ENCODE results near the gene PCDHGB5. TPM values are rescaled to one million over a fixed set of nuclear protein-coding genes. Genes with fewer than 3 reads are reported as not detected.
"Not testable (repeated sequence)": the region's sequence is repeated elsewhere in the genome, so short reads cannot be mapped to it uniquely, and the experiment has no call there.

PCDHGB5 gene
- total and polyA plus RNA-seq, 8 donors, result 7.6 to 10.1 (median 8.7) TPM

DNA sequence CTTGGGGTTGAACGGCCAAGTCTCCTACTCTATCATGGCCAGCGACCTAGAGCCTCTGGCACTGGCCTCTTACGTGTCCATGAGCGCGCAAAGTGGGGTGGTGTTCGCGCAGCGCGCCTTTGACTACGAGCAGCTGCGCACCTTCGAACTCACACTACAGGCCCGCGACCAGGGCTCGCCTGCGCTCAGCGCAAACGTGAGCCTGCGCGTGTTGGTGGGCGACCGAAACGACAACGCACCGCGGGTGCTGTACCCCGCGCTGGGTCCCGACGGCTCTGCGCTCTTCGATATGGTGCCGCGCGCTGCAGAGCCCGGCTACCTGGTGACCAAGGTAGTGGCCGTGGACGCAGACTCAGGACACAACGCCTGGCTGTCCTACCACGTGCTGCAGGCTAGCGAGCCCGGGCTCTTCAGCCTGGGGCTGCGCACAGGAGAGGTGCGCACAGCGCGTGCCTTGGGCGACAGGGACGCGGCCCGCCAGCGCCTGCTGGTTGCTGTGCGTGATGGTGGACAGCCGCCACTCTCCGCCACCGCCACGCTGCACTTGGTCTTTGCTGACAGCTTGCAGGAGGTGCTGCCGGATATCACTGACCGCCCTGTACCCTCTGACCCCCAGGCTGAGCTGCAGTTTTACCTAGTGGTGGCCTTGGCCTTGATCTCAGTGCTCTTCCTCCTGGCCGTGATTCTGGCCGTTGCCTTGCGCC, 2.0 kb downstream of the PCDHGB5 start:
- no peak for ATAC-seq
- TF ChIP-seq, protein P1, sequence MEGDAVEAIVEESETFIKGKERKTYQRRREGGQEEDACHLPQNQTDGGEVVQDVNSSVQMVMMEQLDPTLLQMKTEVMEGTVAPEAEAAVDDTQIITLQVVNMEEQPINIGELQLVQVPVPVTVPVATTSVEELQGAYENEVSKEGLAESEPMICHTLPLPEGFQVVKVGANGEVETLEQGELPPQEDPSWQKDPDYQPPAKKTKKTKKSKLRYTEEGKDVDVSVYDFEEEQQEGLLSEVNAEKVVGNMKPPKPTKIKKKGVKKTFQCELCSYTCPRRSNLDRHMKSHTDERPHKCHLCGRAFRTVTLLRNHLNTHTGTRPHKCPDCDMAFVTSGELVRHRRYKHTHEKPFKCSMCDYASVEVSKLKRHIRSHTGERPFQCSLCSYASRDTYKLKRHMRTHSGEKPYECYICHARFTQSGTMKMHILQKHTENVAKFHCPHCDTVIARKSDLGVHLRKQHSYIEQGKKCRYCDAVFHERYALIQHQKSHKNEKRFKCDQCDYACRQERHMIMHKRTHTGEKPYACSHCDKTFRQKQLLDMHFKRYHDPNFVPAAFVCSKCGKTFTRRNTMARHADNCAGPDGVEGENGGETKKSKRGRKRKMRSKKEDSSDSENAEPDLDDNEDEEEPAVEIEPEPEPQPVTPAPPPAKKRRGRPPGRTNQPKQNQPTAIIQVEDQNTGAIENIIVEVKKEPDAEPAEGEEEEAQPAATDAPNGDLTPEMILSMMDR (IDR thresholded peaks at IDR 0.05), result no peak
- Histone ChIP-seq H3K36me3 (peaks cover 0 to 7% of the 10 kb centered on the region in 2 donors), H3K9me3 (peaks cover 3 to 74% of the 10 kb centered on the region in 2 donors), H3K27ac (no peak overlapping the region), H3K27me3 (peaks cover 22 to 94% of the 10 kb centered on the region in 2 donors), H3K4me1 (no peaks in the 10 kb centered on the region), H3K4me3 (no peak overlapping the region)
- DNase-seq, result no peak
- intact Hi-C loops (cut with DNase I), result no loop called here

GRCh38 chr5:141402553-141403243, 5.0 kb downstream of the PCDHGB5 start, which contains the start of gene PCDHGA9:
PCDHGA9 (plus strand) TSS chr5:141402778; CDS start chr5:141402953, 175 bp downstream.
- TF ChIP-seq, protein P1 (IDR thresholded peaks at IDR 0.05), result peak in 1 of 2 donors; percentile 11
- intact Hi-C loops (cut with DNase I), result no loop called here
- peaks cover 3 to 76% of the 10 kb centered on the region in 2 donors for H3K9me3 ChIP-seq

DNA sequence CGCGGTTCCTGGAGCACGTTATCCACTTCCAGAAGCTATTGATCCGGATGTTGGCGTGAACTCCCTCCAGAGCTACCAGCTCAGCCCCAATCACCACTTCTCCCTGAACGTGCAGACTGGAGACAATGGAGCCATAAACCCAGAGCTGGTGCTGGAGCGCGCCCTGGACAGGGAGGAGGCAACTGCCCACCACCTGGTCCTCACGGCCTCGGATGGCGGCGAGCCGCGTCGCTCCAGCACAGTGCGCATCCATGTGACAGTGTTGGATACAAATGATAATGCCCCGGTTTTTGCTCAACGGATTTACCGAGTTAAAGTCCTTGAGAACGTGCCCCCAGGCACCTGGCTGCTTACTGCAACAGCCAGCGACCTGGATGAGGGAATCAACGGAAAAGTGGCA, 5.6 kb downstream of the PCDHGB5 start:
- Histone ChIP-seq H3K4me1 (no peaks in the 10 kb centered on the region), H3K27me3 (peaks cover 25 to 94% of the 10 kb centered on the region in 2 donors), H3K27ac (no peak overlapping the region), H3K36me3 (peaks cover 0 to 7% of the 10 kb centered on the region in 2 donors), H3K4me3 (no peak overlapping the region), H3K9me3 (peaks cover 3 to 79% of the 10 kb centered on the region in 2 donors)
- intact Hi-C loops (cut with DNase I), result no loop called here
- DNase-seq (no peak), ATAC-seq (no peak)
- TF ChIP-seq, protein P1 (IDR thresholded peaks at IDR 0.05), result no peak

More at GRCh38 chr5:141402553-141403243, 5.0 kb downstream of the PCDHGB5 start, which contains the start of gene PCDHGA9:
- Histone ChIP-seq H3K4me1 (no peaks in the 10 kb centered on the region), H3K27ac (no peak within 1 kb of the TSS), H3K27me3 (peaks cover 23 to 92% of the 10 kb centered on the region in 2 donors), H3K4me3 (peak within 1 kb of the TSS in 1 of 2 donors; percentile 9), H3K36me3 (peaks cover 0 to 7% of the 10 kb centered on the region in 2 donors)
- DNase-seq (peak in 1 of 4 donors; percentile 18), ATAC-seq (peak; percentile 60)

GRCh38 chr5:141407790-141408505, 10.2 kb downstream of the PCDHGB5 start, which contains the start of gene PCDHGB6:
PCDHGB6 (plus strand) TSS chr5:141408021; CDS start chr5:141408203, 182 bp downstream.
- H3K36me3 ChIP-seq; H3K27ac ChIP-seq; H3K4me1 ChIP-seq; intact Hi-C loops (cut with DNase I): not testable (repeated sequence)
- Histone ChIP-seq H3K27me3 (peaks cover 22 to 90% of the 10 kb centered on the region in 2 donors), H3K9me3 (peaks cover 0 to 70% of the 10 kb centered on the region in 2 donors), H3K4me3 (peak within 1 kb of the TSS; percentile 12 to 33)
- peak; percentile 96 for ATAC-seq
- TF ChIP-seq, protein P1 (IDR thresholded peaks at IDR 0.05), result peak; percentile 34 to 52
- peak in 2 of 4 donors; percentile 45 to 85 for DNase-seq
